GM12878 (cell line): ENCODE measurements around the gene CACNG5. TPM values are rescaled to one million over a fixed set of nuclear protein-coding genes. Genes with fewer than 3 reads are reported as not detected.
A peak's percentile ranks its signal among the peaks of the same experiment; 100 is the strongest.

ENCODE experiments used
- ATAC-seq: fragments of 200-7000 bp; cut with Tn5 transposase; 3 replicates; pipeline ENCODE4 v1.9.1; 2020; ENCODE audit warnings: mild to moderate bottlenecking, moderate library complexity
- BruUV-seq: library from RNA; stranded (reverse); fragments of 400-500 nt; replicated peaks from 2 replicates; lab custom pipeline; 2021; lab: Mats Ljungman, UMichigan
- CTCF ChIA-PET: fragments of 300-600 bp; sonication (Branson Sonifier 250); formaldehyde crosslinking; extraction: SDS; loops from one replicate; lab custom pipeline; 2021; ENCODE audit warnings: inconsistent platforms; lab: Yijun Ruan, JAX
- POLR2A ChIA-PET: fragments of 350-600 bp; formaldehyde crosslinking; extraction: SDS; loops from one replicate; lab custom pipeline; 2021; ENCODE audit warnings: inconsistent platforms; lab: Charles Lee
- RAD21 ChIA-PET: fragments of 300-600 bp; sonication (Branson Sonifier 250); formaldehyde crosslinking; loops from one replicate; lab custom pipeline; 2023; ENCODE audit warnings: antibody characterized with exemption; ENCODE audit not compliant: unreplicated experiment; lab: Charles Lee
- SMC1A ChIA-PET: fragments of 300-600 bp; sonication (Branson Sonifier 250); formaldehyde crosslinking; loops from one replicate; lab custom pipeline; 2023; ENCODE audit not compliant: unreplicated experiment, uncharacterized antibody; lab: Charles Lee
- DNase-seq: peaks from one replicate; pipeline ENCODE4 v3.0.0-alpha.2; 2011; ENCODE audit warnings: low read depth, low spot score
- FAIRE-seq: peaks from 3 replicates; lab custom pipeline; 2011; peaks lifted over from hg19 to GRCh38; lab: Jason Lieb, UNC
- H2AFZ ChIP-seq: 2 replicates; pipeline ENCODE4 v1.6.0; 2011; ENCODE audit warnings: low read depth, low read length, control low read depth; ENCODE audit not compliant: control insufficient read depth
- H3K27ac ChIP-seq: 2 replicates; pipeline ENCODE4 v1.5.1; 2011; ENCODE audit warnings: control low read depth; ENCODE audit not compliant: control insufficient read depth, insufficient read depth
- H3K27me3 ChIP-seq, 2 experiments: replicated peaks in 1 of 2; 2 replicates each; pipeline versions ENCODE4 v1.6.0 to v1.6.1; 2011; ENCODE audit warnings: low read length in 1 of 2; ENCODE audit not compliant: control insufficient read depth in 2 of 2, insufficient read depth in 2 of 2
- H3K36me3 ChIP-seq, 2 experiments: 2 replicates each; pipeline ENCODE4 v1.5.1; 2011; ENCODE audit warnings: low read length in 1 of 2; ENCODE audit not compliant: control insufficient read depth in 2 of 2, insufficient read depth in 2 of 2
- H3K4me1 ChIP-seq: 2 replicates; pipeline ENCODE4 v1.6.1; 2011; ENCODE audit warnings: mild to moderate bottlenecking, low read length, moderate library complexity, mixed read lengths; ENCODE audit not compliant: control insufficient read depth, insufficient read depth
- H3K4me2 ChIP-seq: 2 replicates; pipeline ENCODE4 v1.6.0; 2011; ENCODE audit warnings: control low read depth; ENCODE audit not compliant: control insufficient read depth, insufficient read depth
- H3K4me3 ChIP-seq: fragments of 200-600 bp; sonication (generic); 2 replicates; pipeline ENCODE4 v1.5.1; 2016
- H3K79me2 ChIP-seq: 2 replicates; pipeline ENCODE4 v1.6.0; 2011; ENCODE audit warnings: low read length; ENCODE audit not compliant: control insufficient read depth, insufficient read depth
- H3K9ac ChIP-seq: 2 replicates; pipeline ENCODE4 v1.8.0; 2011; ENCODE audit warnings: low read length, control low read depth, mixed read lengths; ENCODE audit not compliant: control insufficient read depth, insufficient read depth
- H3K9me3 ChIP-seq: replicated peaks from 3 replicates; pipeline ENCODE4 v1.5.1; 2011; ENCODE audit warnings: mild to moderate bottlenecking, low read length; ENCODE audit not compliant: control insufficient read depth, insufficient read depth
- H4K20me1 ChIP-seq: 2 replicates; pipeline ENCODE4 v1.6.0; 2011; ENCODE audit not compliant: control insufficient read depth, insufficient read depth
- IKZF2 ChIP-seq, 2 experiments: fragments of 450-650 bp; IDR thresholded peaks; 2 replicates each; pipeline ENCODE4 v1.6.1; 2017; ENCODE audit warnings: mild to moderate bottlenecking in 2 of 2, moderate library complexity in 2 of 2
- MXI1 ChIP-seq: fragments of 150-350 bp; IDR thresholded peaks from 2 replicates; pipeline ENCODE4 v1.6.1; 2011; ENCODE audit warnings: low read depth, mild to moderate bottlenecking, inconsistent platforms, low read length, improper control_type of control experiment
- SMC3 ChIP-seq: IDR thresholded peaks from 2 replicates; pipeline ENCODE4 v1.6.1; 2011; ENCODE audit warnings: low read length, improper control_type of control experiment, borderline replicate concordance
- SP1 ChIP-seq: IDR thresholded peaks from one replicate; pipeline ENCODE4 v1.6.1; 2011; ENCODE audit warnings: low read depth, low read length
- ZNF24 ChIP-seq: fragments of 450-650 bp; IDR thresholded peaks from 2 replicates; pipeline ENCODE4 v1.6.1; 2017; ENCODE audit warnings: antibody characterized with exemption, mild to moderate bottlenecking
- WGBS: methylation state at CpG from one replicate; pipeline ENCODE4 v1.1.6; 2016; ENCODE audit warnings: low lambda C conversion rate; ENCODE audit not compliant: insufficient replicate concordance, insufficient coverage; ENCODE audit errors: missing lambda C conversion rate; 5-methylcytosine and 5-hydroxymethylcytosine counted together
- in situ Hi-C: fragments of 300-500 bp; cut with MboI; formaldehyde crosslinking; loops from 9 replicates; pipeline ENCODE4 v1.14.3; 2018; ENCODE audit warnings: mixed read lengths
- intact Hi-C: fragments of 100-400 bp; cut with micrococcal nuclease; formaldehyde crosslinking; loops from one replicate; pipeline ENCODE4 v1.14.2; 2022; ENCODE audit not compliant: unreplicated experiment
- polyA plus RNA-seq, 11 experiments: library from polyadenylated mRNA; depleted of rRNA in 4 of 11; unstranded in 6 of 11; stranded (reverse) in 5 of 11; fragments of >200 nt; fragmentation: Nextera tagmentation in 4 of 11; fragmentation: Illumina TruSeq in 1 of 11; extraction: Ambion mirVana in 4 of 11; extraction: Trizol in 1 of 11; gene quantifications; 1 replicate in 1 of 11; 2 replicates in 10 of 11; pipeline versions ENCODE4 v1.2.1 to v1.2.3, GENCODE V29; 2011 to 2016; ENCODE audit warnings: inconsistent platforms in 2 of 11, missing spikeins in 2 of 11, low read depth in 1 of 11
- total RNA-seq, 4 experiments: library from RNA; depleted of rRNA in 3 of 4; stranded (reverse); fragments of >200 nt in 3 of 4; fragmentation: Illumina TruSeq in 1 of 4; extraction: Trizol in 1 of 4; gene quantifications; 2 replicates each; pipeline versions ENCODE4 v1.2.1 to v1.2.3, GENCODE V29; 2013 to 2021
- TF ChIP-seq, protein P1 (sequence below), 3 experiments: IDR thresholded peaks in 2 of 3; conservative IDR thresholded peaks in 1 of 3; 2 replicates each; pipeline ENCODE4 v1.5.1; 2011; ENCODE audit warnings: low read depth in 3 of 3, low read length in 3 of 3, mild to moderate bottlenecking in 3 of 3, control low read depth in 2 of 3, moderate library complexity in 2 of 3, inconsistent platforms in 1 of 3, mixed read lengths in 1 of 3; ENCODE audit not compliant: control insufficient read depth in 2 of 3, insufficient read depth in 1 of 3; ENCODE audit errors: extremely low read depth in 1 of 3
- TF ChIP-seq, protein P2 (sequence below): fragments of 450-650 bp; IDR thresholded peaks from 2 replicates; pipeline ENCODE4 v1.6.1; 2018; ENCODE audit warnings: mild to moderate bottlenecking, low read depth, moderate library complexity; ENCODE audit not compliant: partially characterized antibody
- TF ChIP-seq, protein P3 (sequence below): fragments of 450-650 bp; formaldehyde crosslinking; IDR thresholded peaks from 2 replicates; pipeline ENCODE4 v1.4.0; 2020; ENCODE audit warnings: mild to moderate bottlenecking, moderate library complexity

The CACNG5 gene
- total and polyA plus RNA-seq, 10 of the 15 experiments (the other 5 are each of a cell fraction or from before 2014, with no cell fraction given): not detected

DNA sequence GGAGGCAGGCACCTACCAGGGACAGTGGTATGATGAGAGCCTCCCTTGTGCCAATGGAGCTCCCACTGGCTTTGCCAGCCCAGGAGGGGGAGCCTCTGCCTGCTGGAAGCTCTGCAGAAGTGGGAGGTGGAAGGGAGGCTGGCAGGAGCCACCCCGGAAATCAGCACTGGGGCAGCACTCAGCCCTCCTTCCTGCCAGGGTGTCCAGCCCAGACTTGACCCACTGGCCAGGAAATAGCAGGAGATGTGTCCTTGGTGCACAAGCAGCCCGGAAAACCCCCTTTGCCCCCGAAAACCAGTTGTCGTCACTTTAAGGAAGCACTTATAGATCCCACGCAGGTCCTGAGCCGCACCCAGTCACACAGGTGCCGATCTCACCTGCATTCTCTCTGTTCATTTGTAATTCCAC lies 80.3 kb downstream of the CACNG5 start:
- no peak overlapping the region for H3K4me2 ChIP-seq
- in situ Hi-C loops (no loop called here), intact Hi-C loops (no loop called here)
- no peaks in the 10 kb centered on the region for H4K20me1 ChIP-seq
- no peak overlapping the region for H2AFZ ChIP-seq
- no peak overlapping the region for H3K27ac ChIP-seq
- ChIA-PET CTCF (interaction anchor here (0.7 to 1.5 kb wide), 4 partner anchors 10 to 243 kb away, joined by 3 to 4 read pairs (median 3); no protein-coding TSS in a partner anchor), SMC1A (no interaction called here), POLR2A (no interaction called here), RAD21 (interaction anchor here (1.0 kb wide), 1 partner anchor 243 kb away, joined by 5 read pairs; no protein-coding TSS in a partner anchor)
- FAIRE-seq (no peak), ATAC-seq (peak; percentile 38; the same call in 1 of the 3 replicates), DNase-seq (no peak)
- H3K4me3 ChIP-seq: no peak overlapping the region
- no peak overlapping the region for H3K9ac ChIP-seq
- no peaks in the 10 kb centered on the region for H3K4me1 ChIP-seq
- TF ChIP-seq, protein P1, sequence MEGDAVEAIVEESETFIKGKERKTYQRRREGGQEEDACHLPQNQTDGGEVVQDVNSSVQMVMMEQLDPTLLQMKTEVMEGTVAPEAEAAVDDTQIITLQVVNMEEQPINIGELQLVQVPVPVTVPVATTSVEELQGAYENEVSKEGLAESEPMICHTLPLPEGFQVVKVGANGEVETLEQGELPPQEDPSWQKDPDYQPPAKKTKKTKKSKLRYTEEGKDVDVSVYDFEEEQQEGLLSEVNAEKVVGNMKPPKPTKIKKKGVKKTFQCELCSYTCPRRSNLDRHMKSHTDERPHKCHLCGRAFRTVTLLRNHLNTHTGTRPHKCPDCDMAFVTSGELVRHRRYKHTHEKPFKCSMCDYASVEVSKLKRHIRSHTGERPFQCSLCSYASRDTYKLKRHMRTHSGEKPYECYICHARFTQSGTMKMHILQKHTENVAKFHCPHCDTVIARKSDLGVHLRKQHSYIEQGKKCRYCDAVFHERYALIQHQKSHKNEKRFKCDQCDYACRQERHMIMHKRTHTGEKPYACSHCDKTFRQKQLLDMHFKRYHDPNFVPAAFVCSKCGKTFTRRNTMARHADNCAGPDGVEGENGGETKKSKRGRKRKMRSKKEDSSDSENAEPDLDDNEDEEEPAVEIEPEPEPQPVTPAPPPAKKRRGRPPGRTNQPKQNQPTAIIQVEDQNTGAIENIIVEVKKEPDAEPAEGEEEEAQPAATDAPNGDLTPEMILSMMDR (IDR thresholded peaks at IDR 0.05 in 2 of 3, conservative IDR thresholded peaks at IDR 0.05 in 1 of 3; ENCODE audit: control insufficient read depth in 2 of 3, extremely low read depth in 1 of 3, insufficient read depth in 1 of 3, low read depth in 3 of 3, low read length in 3 of 3): peak in 2 of 3 experiments; percentile 2 to 30; a peak in 2 of 6 replicates
- TF ChIP-seq SMC3 (no peak), SP1 (no peak)
- WGBS: 55% methylated on average over 7 of the region's 7 CpGs
- H3K9me3 ChIP-seq: no peaks in the 10 kb centered on the region
- H3K79me2 ChIP-seq: no peaks in the 10 kb centered on the region
- no TSS peak for BruUV-seq
- no peaks in the 10 kb centered on the region; a peak in 2 of 4 replicates for H3K27me3 ChIP-seq
- no peaks in the 10 kb centered on the region for H3K36me3 ChIP-seq

DNA sequence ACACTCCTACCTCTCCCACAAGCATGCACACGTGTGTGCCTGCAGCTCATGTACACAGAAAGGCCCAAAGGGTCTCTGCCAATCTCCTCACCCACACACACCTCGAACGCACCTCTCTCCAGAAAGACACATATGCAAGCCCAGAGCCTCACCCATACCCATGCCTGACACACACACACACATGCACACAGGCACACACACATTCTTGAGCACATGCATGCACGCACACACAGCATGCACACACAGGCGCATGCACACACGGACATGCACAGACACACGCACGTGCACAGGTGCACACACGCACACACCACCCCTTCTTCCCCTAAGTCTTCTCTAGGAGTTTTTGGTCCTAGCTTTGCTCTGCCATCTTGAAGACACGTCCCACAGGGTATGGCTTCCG lies 80.9 kb downstream of the CACNG5 start:
- H3K4me3 ChIP-seq: no peak overlapping the region
- in situ Hi-C loops (no loop called here), intact Hi-C loops (no loop called here)
- no peaks in the 10 kb centered on the region for H3K79me2 ChIP-seq
- H3K9ac ChIP-seq: no peak overlapping the region
- POLR2A ChIA-PET: no interaction called here
- H4K20me1 ChIP-seq: no peaks in the 10 kb centered on the region
- no peaks in the 10 kb centered on the region for H3K9me3 ChIP-seq
- CTCF ChIA-PET: interaction anchor here (1.1 to 1.6 kb wide), 4 partner anchors 17 to 187 kb away, joined by 3 to 5 read pairs (median 4); no protein-coding TSS in a partner anchor
- FAIRE-seq (no peak), ATAC-seq (no peak), DNase-seq (no peak)
- BruUV-seq: no TSS peak
- no peak overlapping the region for H3K27ac ChIP-seq
- no peaks in the 10 kb centered on the region for H3K4me1 ChIP-seq
- no peak overlapping the region for H3K4me2 ChIP-seq
- H2AFZ ChIP-seq: no peak overlapping the region
- SMC1A ChIA-PET: no interaction called here
- WGBS: 66% methylated on average over 11 of the region's 11 CpGs
- H3K27me3 ChIP-seq: no peaks in the 10 kb centered on the region; a peak in 2 of 4 replicates
- RAD21 ChIA-PET: no interaction called here
- no peaks in the 10 kb centered on the region for H3K36me3 ChIP-seq
- TF ChIP-seq, protein P2, sequence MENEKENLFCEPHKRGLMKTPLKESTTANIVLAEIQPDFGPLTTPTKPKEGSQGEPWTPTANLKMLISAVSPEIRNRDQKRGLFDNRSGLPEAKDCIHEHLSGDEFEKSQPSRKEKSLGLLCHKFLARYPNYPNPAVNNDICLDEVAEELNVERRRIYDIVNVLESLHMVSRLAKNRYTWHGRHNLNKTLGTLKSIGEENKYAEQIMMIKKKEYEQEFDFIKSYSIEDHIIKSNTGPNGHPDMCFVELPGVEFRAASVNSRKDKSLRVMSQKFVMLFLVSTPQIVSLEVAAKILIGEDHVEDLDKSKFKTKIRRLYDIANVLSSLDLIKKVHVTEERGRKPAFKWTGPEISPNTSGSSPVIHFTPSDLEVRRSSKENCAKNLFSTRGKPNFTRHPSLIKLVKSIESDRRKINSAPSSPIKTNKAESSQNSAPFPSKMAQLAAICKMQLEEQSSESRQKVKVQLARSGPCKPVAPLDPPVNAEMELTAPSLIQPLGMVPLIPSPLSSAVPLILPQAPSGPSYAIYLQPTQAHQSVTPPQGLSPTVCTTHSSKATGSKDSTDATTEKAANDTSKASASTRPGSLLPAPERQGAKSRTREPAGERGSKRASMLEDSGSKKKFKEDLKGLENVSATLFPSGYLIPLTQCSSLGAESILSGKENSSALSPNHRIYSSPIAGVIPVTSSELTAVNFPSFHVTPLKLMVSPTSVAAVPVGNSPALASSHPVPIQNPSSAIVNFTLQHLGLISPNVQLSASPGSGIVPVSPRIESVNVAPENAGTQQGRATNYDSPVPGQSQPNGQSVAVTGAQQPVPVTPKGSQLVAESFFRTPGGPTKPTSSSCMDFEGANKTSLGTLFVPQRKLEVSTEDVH: no peak
- no peak for TF ChIP-seq ZNF24
- TF ChIP-seq IKZF2 (IDR thresholded peaks at IDR 0.05): no peak
- no peak for TF ChIP-seq MXI1
- TF ChIP-seq, protein P3, sequence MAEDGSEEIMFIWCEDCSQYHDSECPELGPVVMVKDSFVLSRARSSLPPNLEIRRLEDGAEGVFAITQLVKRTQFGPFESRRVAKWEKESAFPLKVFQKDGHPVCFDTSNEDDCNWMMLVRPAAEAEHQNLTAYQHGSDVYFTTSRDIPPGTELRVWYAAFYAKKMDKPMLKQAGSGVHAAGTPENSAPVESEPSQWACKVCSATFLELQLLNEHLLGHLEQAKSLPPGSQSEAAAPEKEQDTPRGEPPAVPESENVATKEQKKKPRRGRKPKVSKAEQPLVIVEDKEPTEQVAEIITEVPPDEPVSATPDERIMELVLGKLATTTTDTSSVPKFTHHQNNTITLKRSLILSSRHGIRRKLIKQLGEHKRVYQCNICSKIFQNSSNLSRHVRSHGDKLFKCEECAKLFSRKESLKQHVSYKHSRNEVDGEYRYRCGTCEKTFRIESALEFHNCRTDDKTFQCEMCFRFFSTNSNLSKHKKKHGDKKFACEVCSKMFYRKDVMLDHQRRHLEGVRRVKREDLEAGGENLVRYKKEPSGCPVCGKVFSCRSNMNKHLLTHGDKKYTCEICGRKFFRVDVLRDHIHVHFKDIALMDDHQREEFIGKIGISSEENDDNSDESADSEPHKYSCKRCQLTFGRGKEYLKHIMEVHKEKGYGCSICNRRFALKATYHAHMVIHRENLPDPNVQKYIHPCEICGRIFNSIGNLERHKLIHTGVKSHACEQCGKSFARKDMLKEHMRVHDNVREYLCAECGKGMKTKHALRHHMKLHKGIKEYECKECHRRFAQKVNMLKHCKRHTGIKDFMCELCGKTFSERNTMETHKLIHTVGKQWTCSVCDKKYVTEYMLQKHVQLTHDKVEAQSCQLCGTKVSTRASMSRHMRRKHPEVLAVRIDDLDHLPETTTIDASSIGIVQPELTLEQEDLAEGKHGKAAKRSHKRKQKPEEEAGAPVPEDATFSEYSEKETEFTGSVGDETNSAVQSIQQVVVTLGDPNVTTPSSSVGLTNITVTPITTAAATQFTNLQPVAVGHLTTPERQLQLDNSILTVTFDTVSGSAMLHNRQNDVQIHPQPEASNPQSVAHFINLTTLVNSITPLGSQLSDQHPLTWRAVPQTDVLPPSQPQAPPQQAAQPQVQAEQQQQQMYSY (CRISPR knock-in tag): no peak
